GM12878 (cell line): ENCODE results near the gene TNFAIP8L1.

Experiments used
- CTCF ChIP-seq, 3 experiments: IDR thresholded peaks in 2 of 3; conservative IDR thresholded peaks in 1 of 3; 2 replicates each; pipeline ENCODE4 v1.5.1; 2011; ENCODE audit warnings: low read depth in 3 of 3, low read length in 3 of 3, mild to moderate bottlenecking in 3 of 3, control low read depth in 2 of 3, moderate library complexity in 2 of 3, inconsistent platforms in 1 of 3, mixed read lengths in 1 of 3; ENCODE audit not compliant: control insufficient read depth in 2 of 3, insufficient read depth in 1 of 3; ENCODE audit errors: extremely low read depth in 1 of 3
- ESRRA ChIP-seq: IDR thresholded peaks from 2 replicates; pipeline ENCODE4 v1.6.1; 2012; ENCODE audit warnings: mild to moderate bottlenecking, low read length, improper control_type of control experiment
- HDGF ChIP-seq: fragments of 450-650 bp; IDR thresholded peaks from 2 replicates; pipeline ENCODE4 v1.6.1; 2016; ENCODE audit warnings: antibody characterized with exemption
- RCOR1 ChIP-seq: conservative IDR thresholded peaks from 2 replicates; pipeline ENCODE4 v1.6.1; 2012; ENCODE audit warnings: low read depth, low read length, improper control_type of control experiment
- SP1 ChIP-seq: IDR thresholded peaks from one replicate; pipeline ENCODE4 v1.6.1; 2011; ENCODE audit warnings: low read depth, low read length
- TAF1 ChIP-seq: IDR thresholded peaks from 2 replicates; pipeline ENCODE4 v1.6.1; 2011; ENCODE audit warnings: mild to moderate bottlenecking, low read depth, low read length, borderline replicate concordance
- USF1 ChIP-seq: IDR thresholded peaks from 2 replicates; pipeline ENCODE4 v1.6.1; 2011; ENCODE audit warnings: borderline replicate concordance, low read depth, mild to moderate bottlenecking, moderate library complexity, mixed read lengths, low read length; ENCODE audit not compliant: insufficient read depth; ENCODE audit errors: extremely low read length
- WRNIP1 ChIP-seq: IDR thresholded peaks from 2 replicates; pipeline ENCODE4 v1.6.1; 2011; ENCODE audit warnings: low read depth, low read length, improper control_type of control experiment, borderline replicate concordance
- YY1 ChIP-seq: IDR thresholded peaks from 2 replicates; pipeline ENCODE4 v1.6.1; 2011; ENCODE audit warnings: low read depth, mild to moderate bottlenecking, low read length
- TF ChIP-seq, protein P1 (sequence below): IDR thresholded peaks from 2 replicates; pipeline ENCODE4 v1.6.1; 2012; ENCODE audit warnings: mild to moderate bottlenecking, low read depth, low read length

- TF ChIP-seq CTCF (IDR thresholded peaks at IDR 0.05 in 2 of 3, conservative IDR thresholded peaks at IDR 0.05 in 1 of 3; ENCODE audit: control insufficient read depth in 2 of 3, extremely low read depth in 1 of 3, insufficient read depth in 1 of 3, low read depth in 3 of 3, low read length in 3 of 3): no peak
- TF ChIP-seq USF1: no peak
- no peak for TF ChIP-seq WRNIP1
- TF ChIP-seq TAF1: no peak
- no peak for TF ChIP-seq ESRRA
- TF ChIP-seq, protein P1, sequence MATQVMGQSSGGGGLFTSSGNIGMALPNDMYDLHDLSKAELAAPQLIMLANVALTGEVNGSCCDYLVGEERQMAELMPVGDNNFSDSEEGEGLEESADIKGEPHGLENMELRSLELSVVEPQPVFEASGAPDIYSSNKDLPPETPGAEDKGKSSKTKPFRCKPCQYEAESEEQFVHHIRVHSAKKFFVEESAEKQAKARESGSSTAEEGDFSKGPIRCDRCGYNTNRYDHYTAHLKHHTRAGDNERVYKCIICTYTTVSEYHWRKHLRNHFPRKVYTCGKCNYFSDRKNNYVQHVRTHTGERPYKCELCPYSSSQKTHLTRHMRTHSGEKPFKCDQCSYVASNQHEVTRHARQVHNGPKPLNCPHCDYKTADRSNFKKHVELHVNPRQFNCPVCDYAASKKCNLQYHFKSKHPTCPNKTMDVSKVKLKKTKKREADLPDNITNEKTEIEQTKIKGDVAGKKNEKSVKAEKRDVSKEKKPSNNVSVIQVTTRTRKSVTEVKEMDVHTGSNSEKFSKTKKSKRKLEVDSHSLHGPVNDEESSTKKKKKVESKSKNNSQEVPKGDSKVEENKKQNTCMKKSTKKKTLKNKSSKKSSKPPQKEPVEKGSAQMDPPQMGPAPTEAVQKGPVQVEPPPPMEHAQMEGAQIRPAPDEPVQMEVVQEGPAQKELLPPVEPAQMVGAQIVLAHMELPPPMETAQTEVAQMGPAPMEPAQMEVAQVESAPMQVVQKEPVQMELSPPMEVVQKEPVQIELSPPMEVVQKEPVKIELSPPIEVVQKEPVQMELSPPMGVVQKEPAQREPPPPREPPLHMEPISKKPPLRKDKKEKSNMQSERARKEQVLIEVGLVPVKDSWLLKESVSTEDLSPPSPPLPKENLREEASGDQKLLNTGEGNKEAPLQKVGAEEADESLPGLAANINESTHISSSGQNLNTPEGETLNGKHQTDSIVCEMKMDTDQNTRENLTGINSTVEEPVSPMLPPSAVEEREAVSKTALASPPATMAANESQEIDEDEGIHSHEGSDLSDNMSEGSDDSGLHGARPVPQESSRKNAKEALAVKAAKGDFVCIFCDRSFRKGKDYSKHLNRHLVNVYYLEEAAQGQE: no peak
- no peak for TF ChIP-seq HDGF
- TF ChIP-seq YY1: no peak
- TF ChIP-seq SP1: no peak
- no peak for TF ChIP-seq RCOR1
These were observed 60.7 kb downstream of the TNFAIP8L1 start for GRCh38 chr19:4699826-4700692.
